Osteocyte (in vitro differentiated cells): ENCODE measurements around the gene NDUFS2. TPM values are rescaled to one million over a fixed set of nuclear protein-coding genes. Genes with fewer than 3 reads are reported as not detected.
"Not testable (repeated sequence)": the region's sequence is repeated elsewhere in the genome, so short reads cannot be mapped to it uniquely, and the experiment has no call there.

Experiments
- DNase-seq: peaks from one replicate; pipeline ENCODE4 v3.0.0; 2021; ENCODE audit warnings: mixed read lengths; ENCODE audit not compliant: unreplicated experiment; ENCODE audit errors: extremely low spot score
- H3K27ac Mint-ChIP-seq: one replicate; pipeline ENCODE4 v1.8.0; 2021; ENCODE audit warnings: mild to moderate bottlenecking, mixed read lengths; ENCODE audit not compliant: unreplicated experiment
- H3K27me3 Mint-ChIP-seq: one replicate; pipeline ENCODE4 v1.8.0; 2021; ENCODE audit warnings: mixed read lengths; ENCODE audit not compliant: unreplicated experiment
- H3K36me3 Mint-ChIP-seq: one replicate; pipeline ENCODE4 v1.8.0; 2021; ENCODE audit warnings: mixed read lengths; ENCODE audit not compliant: unreplicated experiment
- H3K4me1 Mint-ChIP-seq: one replicate; pipeline ENCODE4 v1.8.0; 2021; ENCODE audit warnings: mixed read lengths; ENCODE audit not compliant: unreplicated experiment
- H3K4me3 Mint-ChIP-seq: one replicate; pipeline ENCODE4 v1.8.0; 2021; ENCODE audit warnings: mild to moderate bottlenecking, moderate library complexity, mixed read lengths; ENCODE audit not compliant: unreplicated experiment
- H3K9me3 Mint-ChIP-seq: one replicate; pipeline ENCODE4 v1.8.0; 2021; ENCODE audit warnings: mixed read lengths; ENCODE audit not compliant: unreplicated experiment
- total RNA-seq: library from RNA; stranded (reverse); gene quantifications from 2 replicates; pipeline ENCODE4 v1.2.1, GENCODE V29; 2021
- TF ChIP-seq, protein P1 (sequence below): fragments of 200-600 bp; sonication (generic); IDR thresholded peaks from 2 replicates; pipeline ENCODE4 v1.5.0; 2021; ENCODE audit warnings: antibody characterized with exemption, mild to moderate bottlenecking, moderate library complexity

Gene NDUFS2
- total RNA-seq, 1 donor from 2014 or later, result 82.5 TPM

DNA sequence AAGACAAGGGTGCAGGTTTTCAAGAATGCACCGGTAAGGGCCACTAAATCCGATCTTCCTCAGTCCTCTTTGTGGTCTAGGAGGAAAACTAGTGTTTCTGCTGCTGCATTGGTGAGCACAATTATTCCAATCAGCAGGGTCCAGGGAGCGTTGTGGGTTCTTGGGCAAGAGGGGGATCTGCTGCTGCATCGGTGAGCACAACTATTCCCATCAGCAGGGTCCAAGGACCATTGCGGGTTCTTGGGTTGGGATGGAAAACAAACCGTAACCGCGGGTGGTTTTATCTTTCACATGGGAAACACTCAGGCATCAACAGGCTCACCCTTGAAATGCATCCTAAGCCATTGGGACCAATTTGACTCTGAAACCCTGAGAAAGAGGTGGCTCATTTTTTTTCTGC, 49.4 kb downstream of the NDUFS2 start:
- H3K36me3 Mint-ChIP-seq, result no peaks in the 10 kb centered on the region
- H3K27ac Mint-ChIP-seq, result no peak overlapping the region
- TF ChIP-seq, protein P1, sequence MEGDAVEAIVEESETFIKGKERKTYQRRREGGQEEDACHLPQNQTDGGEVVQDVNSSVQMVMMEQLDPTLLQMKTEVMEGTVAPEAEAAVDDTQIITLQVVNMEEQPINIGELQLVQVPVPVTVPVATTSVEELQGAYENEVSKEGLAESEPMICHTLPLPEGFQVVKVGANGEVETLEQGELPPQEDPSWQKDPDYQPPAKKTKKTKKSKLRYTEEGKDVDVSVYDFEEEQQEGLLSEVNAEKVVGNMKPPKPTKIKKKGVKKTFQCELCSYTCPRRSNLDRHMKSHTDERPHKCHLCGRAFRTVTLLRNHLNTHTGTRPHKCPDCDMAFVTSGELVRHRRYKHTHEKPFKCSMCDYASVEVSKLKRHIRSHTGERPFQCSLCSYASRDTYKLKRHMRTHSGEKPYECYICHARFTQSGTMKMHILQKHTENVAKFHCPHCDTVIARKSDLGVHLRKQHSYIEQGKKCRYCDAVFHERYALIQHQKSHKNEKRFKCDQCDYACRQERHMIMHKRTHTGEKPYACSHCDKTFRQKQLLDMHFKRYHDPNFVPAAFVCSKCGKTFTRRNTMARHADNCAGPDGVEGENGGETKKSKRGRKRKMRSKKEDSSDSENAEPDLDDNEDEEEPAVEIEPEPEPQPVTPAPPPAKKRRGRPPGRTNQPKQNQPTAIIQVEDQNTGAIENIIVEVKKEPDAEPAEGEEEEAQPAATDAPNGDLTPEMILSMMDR, result no peak
- H3K4me3 Mint-ChIP-seq, result no peak overlapping the region
- DNase-seq, result no peak
- peaks cover 11% of the 10 kb centered on the region for H3K27me3 Mint-ChIP-seq
- H3K9me3 Mint-ChIP-seq, result peaks cover 8% of the 10 kb centered on the region
- no peaks in the 10 kb centered on the region for H3K4me1 Mint-ChIP-seq

DNA sequence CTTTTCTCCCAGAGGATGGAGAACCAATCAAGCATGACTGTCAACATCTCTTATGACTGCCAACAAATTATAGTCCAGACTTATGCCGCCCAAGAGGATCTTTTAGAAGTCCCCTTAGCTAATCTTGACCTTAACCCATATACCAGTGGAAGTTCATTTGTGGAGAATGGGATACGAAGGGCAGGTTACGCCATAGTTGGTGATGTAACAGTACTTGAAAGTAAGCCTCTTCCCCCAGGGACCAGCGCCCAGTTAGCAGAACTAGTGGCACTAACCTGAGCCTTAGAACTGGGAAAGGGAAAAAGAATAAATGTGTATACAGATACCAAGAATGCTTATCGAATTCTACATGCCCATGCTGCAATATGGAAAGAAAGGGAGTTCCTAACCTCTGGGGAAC, 53.1 kb downstream of the NDUFS2 start:
- Mint-ChIP-seq H3K27me3 (peaks cover 31% of the 10 kb centered on the region), H3K4me1 (peaks cover 11% of the 10 kb centered on the region)
- H3K27ac Mint-ChIP-seq, H3K4me3 Mint-ChIP-seq, DNase-seq, H3K36me3 Mint-ChIP-seq, H3K9me3 Mint-ChIP-seq: not testable (repeated sequence)

DNA sequence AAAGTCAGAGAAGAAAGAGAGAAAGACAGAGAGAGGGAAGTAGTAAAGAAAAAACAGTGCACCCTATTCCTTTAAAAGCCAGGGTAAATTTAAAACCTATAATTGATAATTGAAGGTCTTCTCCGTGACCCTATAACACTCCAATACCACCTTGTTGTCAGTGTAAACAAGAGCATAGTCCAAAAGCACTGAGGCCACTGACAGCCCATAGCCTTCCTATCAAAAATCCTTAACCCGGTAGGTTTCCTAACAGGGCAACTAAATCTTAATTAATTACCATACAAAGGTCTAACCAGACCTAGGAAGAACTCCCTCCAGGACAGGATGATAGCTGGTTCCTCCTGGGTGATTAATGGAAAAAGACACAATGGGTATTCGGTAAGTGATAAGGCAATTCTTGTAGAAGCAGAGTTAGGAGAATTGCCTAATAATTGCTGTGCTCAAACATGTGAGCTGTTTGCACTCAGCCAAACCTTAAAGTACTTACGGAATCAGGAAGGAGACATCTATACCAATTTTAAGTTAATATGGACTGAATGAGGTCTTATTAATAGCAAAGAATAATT, 53.9 kb downstream of the NDUFS2 start:
- not testable (repeated sequence) for H3K9me3 Mint-ChIP-seq, DNase-seq, H3K4me3 Mint-ChIP-seq, H3K27ac Mint-ChIP-seq, H3K36me3 Mint-ChIP-seq
- Mint-ChIP-seq H3K27me3 (peaks cover 39% of the 10 kb centered on the region), H3K4me1 (peaks cover 14% of the 10 kb centered on the region)

DNA sequence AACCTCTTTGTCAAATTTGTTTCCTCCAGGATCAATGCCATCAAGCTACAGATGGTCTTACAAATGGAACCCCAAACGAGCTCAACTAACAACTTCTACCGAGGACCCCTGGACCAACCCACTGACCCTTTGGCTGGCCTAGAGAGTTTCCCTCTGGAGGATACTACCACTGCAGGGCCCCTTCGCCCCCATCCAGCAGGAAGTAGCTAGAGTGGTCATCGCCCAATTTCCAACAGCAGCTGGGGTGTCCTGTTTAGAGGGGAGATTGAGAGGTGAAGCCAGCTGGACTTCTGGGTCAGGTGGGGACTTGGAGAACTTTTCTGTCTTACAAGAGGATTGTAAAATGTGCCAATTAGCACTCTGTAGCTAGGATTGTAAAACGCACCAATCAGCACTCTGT, 54.9 kb downstream of the NDUFS2 start:
- not testable (repeated sequence) for H3K36me3 Mint-ChIP-seq, H3K9me3 Mint-ChIP-seq, DNase-seq, H3K4me3 Mint-ChIP-seq, H3K27ac Mint-ChIP-seq
- peaks cover 47% of the 10 kb centered on the region for H3K27me3 Mint-ChIP-seq
- H3K4me1 Mint-ChIP-seq, result peaks cover 16% of the 10 kb centered on the region

DNA sequence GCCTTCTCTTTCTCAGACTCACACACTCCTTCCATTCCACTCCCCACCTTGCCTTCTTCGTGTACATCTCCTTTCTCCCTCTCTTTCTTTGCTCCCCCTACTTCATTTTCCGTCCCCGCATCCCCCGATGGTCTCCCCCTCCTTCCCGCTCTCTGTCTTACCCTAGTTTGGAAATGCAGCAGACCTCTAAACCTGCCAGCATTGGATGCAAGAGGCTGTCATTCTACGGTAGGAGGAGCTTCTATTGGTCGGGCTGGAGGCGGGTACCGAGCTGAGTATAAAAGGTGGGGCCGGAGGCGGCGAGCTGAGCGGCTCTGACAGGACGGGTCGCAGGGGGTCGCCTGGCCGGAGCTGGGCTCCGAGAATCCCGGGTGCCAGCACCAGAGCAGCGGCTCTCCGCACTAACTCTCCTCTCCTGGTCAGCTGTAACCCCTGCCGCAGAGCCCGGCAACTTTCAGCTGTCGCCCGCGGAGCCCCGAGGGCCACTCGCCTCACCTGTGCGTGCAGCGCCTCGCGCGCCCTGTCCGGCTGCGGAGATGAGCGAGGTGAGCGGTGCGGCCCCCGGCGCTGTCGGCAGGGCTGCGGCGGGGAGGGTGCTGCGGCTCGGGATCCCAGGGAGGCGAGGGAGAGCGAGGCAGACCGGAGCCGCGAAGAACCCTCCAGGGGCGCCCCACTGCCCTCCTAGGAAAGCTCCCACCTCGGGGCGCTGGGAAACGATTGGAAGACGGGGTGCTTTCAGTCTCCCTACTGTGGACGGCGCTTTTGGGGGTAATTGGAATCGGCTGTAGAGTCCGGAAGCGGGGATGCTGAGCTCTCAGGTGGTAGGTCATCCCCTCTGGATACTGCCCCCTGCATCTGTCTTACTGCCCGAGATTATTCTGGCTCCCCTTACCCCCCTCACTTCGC, 56.5 kb downstream of the NDUFS2 start, which contains the start of gene PCP4L1:
TSS of gene PCP4L1 (plus strand) at position 307 of the 906 bp plus-strand sequence. CDS start at position 537, 230 bp downstream.
- H3K9me3 Mint-ChIP-seq, result peaks cover 9% of the 10 kb centered on the region
- DNase-seq, result no peak
- H3K4me3 Mint-ChIP-seq, result peak within 1 kb of the TSS; percentile 65
- TF ChIP-seq, protein P1, result no peak
- peaks cover 55% of the 10 kb centered on the region for H3K27me3 Mint-ChIP-seq
- H3K4me1 Mint-ChIP-seq, result peaks cover 16% of the 10 kb centered on the region
- H3K36me3 Mint-ChIP-seq, result peaks cover 3% of the 10 kb centered on the region
- no peak within 1 kb of the TSS for H3K27ac Mint-ChIP-seq

DNA sequence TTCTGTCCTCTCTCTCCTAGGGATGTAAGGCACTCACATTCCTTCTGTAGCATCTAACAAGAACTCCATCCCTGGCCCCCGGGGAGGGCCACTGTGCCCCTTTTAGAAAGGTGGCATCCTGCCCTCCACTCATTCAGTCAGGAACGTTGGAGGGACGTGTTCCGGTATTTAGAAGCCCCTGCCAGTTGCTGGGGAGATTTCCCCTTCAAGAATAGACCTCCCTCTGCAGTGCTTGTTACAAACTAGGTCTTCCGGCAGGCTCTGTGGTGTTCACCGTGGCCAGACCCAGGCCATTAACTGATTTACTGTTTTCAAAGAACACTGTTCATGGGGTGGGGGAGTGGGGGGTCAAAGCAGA, 57.2 kb downstream of the NDUFS2 start:
- Mint-ChIP-seq H3K27me3 (peaks cover 55% of the 10 kb centered on the region), H3K4me1 (peaks cover 16% of the 10 kb centered on the region), H3K9me3 (peaks cover 9% of the 10 kb centered on the region), H3K36me3 (peaks cover 3% of the 10 kb centered on the region), H3K4me3 (peak overlapping the region; percentile 65), H3K27ac (no peak overlapping the region)
- TF ChIP-seq, protein P1, result no peak
- DNase-seq, result no peak
